K562 (cell line): Measurements from ENCODE around the gene SPRYD3. TPM values are rescaled to one million over a fixed set of nuclear protein-coding genes. Genes with fewer than 3 reads are reported as not detected.

Source experiments
- BCLAF1 ChIP-seq, 2 experiments: fragments of 450-650 bp in 1 of 2; IDR thresholded peaks; 2 replicates each; pipeline ENCODE4 v1.6.1; 2011 to 2017; ENCODE audit warnings: low read depth in 2 of 2, antibody characterized with exemption in 1 of 2, borderline replicate concordance in 1 of 2, low read length in 1 of 2, mild to moderate bottlenecking in 1 of 2, mixed read lengths in 1 of 2; ENCODE audit not compliant: control insufficient read depth in 1 of 2
- CREB3L1 ChIP-seq: fragments of 450-650 bp; IDR thresholded peaks from 2 replicates; pipeline ENCODE4 v1.6.1; 2014; ENCODE audit warnings: low read depth, mild to moderate bottlenecking, moderate library complexity, borderline replicate concordance
- ELF1 ChIP-seq: fragments of 200-800 bp; sonication (Bioruptor generic); IDR thresholded peaks from 2 replicates; pipeline ENCODE4 v1.6.1; 2016; ENCODE audit warnings: missing genetic modification characterization, missing compliant biosample characterization
- HMG20A ChIP-seq: fragments of 450-650 bp; formaldehyde crosslinking; conservative IDR thresholded peaks from 2 replicates; pipeline ENCODE4 v1.4.0; 2020; ENCODE audit warnings: mild to moderate bottlenecking, mixed read lengths
- KLF13 ChIP-seq: fragments of 450-650 bp; IDR thresholded peaks from 2 replicates; pipeline ENCODE4 v1.6.1; 2016; ENCODE audit warnings: missing genetic modification characterization, low read depth, mild to moderate bottlenecking, missing compliant biosample characterization, moderate library complexity, borderline replicate concordance
- MAFG ChIP-seq: fragments of 450-650 bp; conservative IDR thresholded peaks from 2 replicates; pipeline ENCODE4 v1.6.1; 2016; ENCODE audit warnings: missing genetic modification characterization, missing compliant biosample characterization
- MAZ ChIP-seq, 2 experiments: fragments of 450-650 bp in 1 of 2; sonication (generic) in 1 of 2; formaldehyde crosslinking; IDR thresholded peaks in 1 of 2; conservative IDR thresholded peaks in 1 of 2; 2 replicates each; pipeline versions ENCODE4 v1.4.0 to v1.5.0; 2020; ENCODE audit warnings: mild to moderate bottlenecking in 1 of 2, missing genetic modification reagents in 1 of 2
- MECOM ChIP-seq: fragments of 250-450 bp; sonication (Bioruptor Pico); IDR thresholded peaks from 2 replicates; pipeline ENCODE4 v1.8.0; 2022; ENCODE audit warnings: inconsistent platforms
- MLLT1 ChIP-seq, 2 experiments: fragments of 450-650 bp; IDR thresholded peaks; 2 replicates each; pipeline ENCODE4 v1.6.1; 2016
- NONO ChIP-seq, 2 experiments: fragments of 200-400 bp in 1 of 2; fragments of 450-650 bp in 1 of 2; formaldehyde crosslinking in 1 of 2; IDR thresholded peaks; 2 replicates each; pipeline ENCODE4 v1.6.1; 2017; ENCODE audit warnings: low read depth in 2 of 2, mild to moderate bottlenecking in 2 of 2, moderate library complexity in 2 of 2, low read length in 1 of 2
- NUFIP1 ChIP-seq: fragments of 450-650 bp; IDR thresholded peaks from 2 replicates; pipeline ENCODE4 v1.6.1; 2018; ENCODE audit not compliant: partially characterized antibody
- PHF20 ChIP-seq: fragments of 450-650 bp; IDR thresholded peaks from 2 replicates; pipeline ENCODE4 v1.6.1; 2018; ENCODE audit not compliant: partially characterized antibody
- PTRF ChIP-seq: fragments of 450-650 bp; IDR thresholded peaks from 2 replicates; pipeline ENCODE4 v1.6.1; 2016; ENCODE audit warnings: mild to moderate bottlenecking, missing genetic modification characterization, missing compliant biosample characterization
- RFX1 ChIP-seq: fragments of 450-650 bp; IDR thresholded peaks from 2 replicates; pipeline ENCODE4 v1.6.1; 2016; ENCODE audit warnings: mild to moderate bottlenecking, moderate library complexity
- THRAP3 ChIP-seq: fragments of 450-650 bp; IDR thresholded peaks from 2 replicates; pipeline ENCODE4 v1.6.1; 2016; ENCODE audit warnings: mild to moderate bottlenecking, inconsistent platforms, borderline replicate concordance
- TSC22D4 ChIP-seq: fragments of 450-650 bp; IDR thresholded peaks from 2 replicates; pipeline ENCODE4 v1.6.1; 2016; ENCODE audit warnings: missing genetic modification characterization, missing biosample characterization, control low read depth
- YY1 ChIP-seq, 3 experiments: IDR thresholded peaks; 2 replicates each; pipeline ENCODE4 v1.6.1; 2011; ENCODE audit warnings: low read length in 2 of 3, mild to moderate bottlenecking in 2 of 3, moderate library complexity in 2 of 3, borderline replicate concordance in 1 of 3, control low read depth in 1 of 3, low read depth in 1 of 3; ENCODE audit not compliant: insufficient read depth in 3 of 3, insufficient replicate concordance in 2 of 3, control insufficient read depth in 1 of 3, insufficient read length in 1 of 3; ENCODE audit errors: extremely low read depth in 1 of 3
- ZBTB1 ChIP-seq: sonication (generic); formaldehyde crosslinking; IDR thresholded peaks from 2 replicates; pipeline ENCODE4 v1.8.1; 2023; ENCODE audit warnings: missing genetic modification reagents, low read depth, mild to moderate bottlenecking, borderline replicate concordance
- ZFX ChIP-seq: sonication (generic); formaldehyde crosslinking; IDR thresholded peaks from 2 replicates; pipeline ENCODE4 v1.8.0; 2022; ENCODE audit warnings: mild to moderate bottlenecking, missing genetic modification reagents, moderate library complexity
- ZNF766 ChIP-seq: fragments of 200-800 bp; sonication (Bioruptor generic); conservative IDR thresholded peaks from 2 replicates; pipeline ENCODE4 v1.6.1; 2016; ENCODE audit warnings: missing genetic modification characterization, missing compliant biosample characterization
- polyA plus RNA-seq, 8 experiments: library from polyadenylated mRNA; depleted of rRNA in 4 of 8; stranded (reverse) in 5 of 8; unstranded in 3 of 8; fragments of >200 nt; fragmentation: Nextera tagmentation in 2 of 8; fragmentation: Illumina TruSeq in 1 of 8; extraction: Ambion mirVana in 2 of 8; extraction: Trizol in 1 of 8; gene quantifications; 2 replicates each; pipeline versions ENCODE4 v1.2.1 to v1.2.3, GENCODE V29; 2011 to 2014; ENCODE audit warnings: inconsistent platforms in 1 of 8, missing spikeins in 1 of 8
- total RNA-seq, 7 experiments: library from RNA; depleted of rRNA in 6 of 7; stranded (reverse); fragments of >200 nt in 6 of 7; fragmentation: Illumina TruSeq in 2 of 7; extraction: Trizol in 2 of 7; gene quantifications; 2 replicates each; pipeline versions ENCODE4 v1.2.1 to v1.2.3, GENCODE V29; 2011 to 2021; ENCODE audit warnings: low replicate concordance in 1 of 7

SPRYD3 gene
- total and polyA plus RNA-seq, 9 of the 15 experiments (the other 6 are each of a cell fraction or from before 2014, with no cell fraction given) = 1.5 to 13.6 (median 7.6) TPM

GRCh38 chr12:53054112-53054878, 24.9 kb downstream of the SPRYD3 start (continued):
- TF ChIP-seq CREB3L1 (no peak), NONO (IDR thresholded peaks at IDR 0.05; ENCODE audit: low read depth in 2 of 2, low read length in 1 of 2) (peak in 1 of 2 experiments; percentile 43; a peak in 1 of 4 replicates), ELF1 (tag) (no peak), NUFIP1 (no peak), MLLT1 (IDR thresholded peaks at IDR 0.05) (peak in 1 of 2 experiments; percentile 78; a peak in 1 of 4 replicates), HMG20A (CRISPR knock-in tag) (no peak), ZFX (peak; percentile 74), ZNF766 (CRISPR knock-in tag) (no peak), MECOM (CRISPR knock-in tag) (no peak), RFX1 (no peak), PHF20 (no peak), PTRF (tag) (no peak), BCLAF1 (IDR thresholded peaks at IDR 0.05; ENCODE audit: borderline replicate concordance in 1 of 2, control insufficient read depth in 1 of 2, low read depth in 2 of 2, low read length in 1 of 2) (no peak), THRAP3 (no peak), MAZ (CRISPR knock-in tag; conservative IDR thresholded peaks at IDR 0.05 in 1 of 2, IDR thresholded peaks at IDR 0.05 in 1 of 2) (peak; percentile 36 to 49; a peak in 3 of 4 replicates), KLF13 (0 out of 2 replicates have a peak, but pooled peaks have one; percentile 25), TSC22D4 (tag) (no peak), MAFG (tag) (no peak), ZBTB1 (no peak), YY1 (IDR thresholded peaks at IDR 0.05; ENCODE audit: borderline replicate concordance in 1 of 3, control insufficient read depth in 1 of 3, extremely low read depth in 1 of 3, insufficient read depth in 3 of 3, insufficient read length in 1 of 3, insufficient replicate concordance in 2 of 3, low read depth in 1 of 3, low read length in 2 of 3) (peak in 1 of 3 experiments; percentile 23)
